ENCODE measurements around the gene EVL. TPM values are rescaled to one million over a fixed set of nuclear protein-coding genes. Genes with fewer than 3 reads are reported as not detected.

Gene EVL
- total and polyA plus RNA-seq, 2 of the 8 experiments (the other 6 are each of a cell fraction or from before 2014, with no cell fraction given): 30.7 to 64.6 TPM

DNA sequence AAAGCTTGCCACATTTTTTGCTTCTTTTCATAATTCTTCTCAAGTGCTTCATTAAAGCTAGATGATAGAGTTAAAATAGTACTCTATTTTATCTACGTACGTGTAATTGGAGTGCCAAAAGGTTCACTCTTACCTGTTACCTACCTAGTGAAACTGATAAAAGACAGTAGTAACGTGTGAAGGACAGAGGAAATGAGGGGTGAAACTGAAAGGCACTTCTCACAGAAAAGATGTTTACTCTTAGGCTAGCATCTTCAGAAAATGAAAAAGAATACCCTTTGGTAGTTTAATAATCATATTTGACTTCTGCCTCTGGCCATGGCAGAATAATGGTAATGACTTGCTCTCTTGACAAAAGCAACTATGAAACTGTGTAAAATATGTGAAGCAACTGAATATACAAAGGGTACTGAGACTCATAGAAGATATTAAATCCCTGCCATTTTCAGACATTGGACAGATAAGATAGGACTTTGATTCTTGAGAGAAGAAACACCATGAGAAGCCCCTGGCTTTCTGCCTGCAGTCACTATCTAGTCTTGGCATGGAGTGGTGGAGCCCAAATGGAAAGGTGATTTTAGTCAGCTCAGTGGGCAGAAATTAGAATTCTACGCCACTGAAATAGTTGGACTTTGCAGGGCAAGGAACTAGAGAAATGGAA lies 6.3 kb upstream of the EVL start:
- Histone ChIP-seq H3K27ac (ENCODE audit: low read depth, low read length) (no peak overlapping the region), H3K23ac (ENCODE audit: insufficient read length) (no peak overlapping the region), H3K9me3 (ENCODE audit: insufficient read depth in 2 of 2, low read depth in 1 of 2, low read length in 1 of 2) (no peaks in the 10 kb centered on the region), H2BK120ac (replicated peaks; ENCODE audit: low read depth, low read length) (no peak overlapping the region), H2AFZ (ENCODE audit: low read length) (no peak overlapping the region), H3K79me1 (ENCODE audit: low read depth, low read length) (peaks cover 2% of the 10 kb centered on the region; the same call in 1 of the 2 replicates), H2AK5ac (ENCODE audit: low read depth, low read length) (no peak overlapping the region), H3K79me2 (ENCODE audit: control insufficient read depth in 1 of 2, insufficient read depth in 2 of 2, low read length in 2 of 2) (no peaks in the 10 kb centered on the region), H3K4me3 (ENCODE audit: extremely low read depth in 1 of 4, insufficient read depth in 2 of 4, low read depth in 3 of 4, low read length in 4 of 4) (no peak overlapping the region), H3K4ac (replicated peaks; ENCODE audit: insufficient read length, low read depth, low read length) (no peak overlapping the region), H3K4me1 (replicated peaks in 1 of 4; ENCODE audit: control insufficient read depth in 3 of 4, insufficient read depth in 4 of 4, low read length in 3 of 4) (no peaks in the 10 kb centered on the region), H2BK5ac (ENCODE audit: low read depth, low read length) (no peak overlapping the region), H4K5ac (ENCODE audit: insufficient read length, low read depth, low read length) (no peak overlapping the region), H2BK20ac (ENCODE audit: low read length) (no peak overlapping the region), H3K36me3 (ENCODE audit: control insufficient read depth in 2 of 4, insufficient read depth in 4 of 4, low read length in 3 of 4) (no peaks in the 10 kb centered on the region), H3K56ac (replicated peaks; ENCODE audit: insufficient read length, low read depth, low read length) (no peak overlapping the region), H4K91ac (replicated peaks; ENCODE audit: insufficient read length, low read length) (no peak overlapping the region), H3K4me2 (ENCODE audit: insufficient read depth in 1 of 2, low read depth in 2 of 2, low read length in 2 of 2) (no peak overlapping the region), H3K18ac (ENCODE audit: extremely low read depth, low read length) (no peak overlapping the region), H3K27me3 (replicated peaks in 1 of 4; ENCODE audit: control insufficient read depth in 3 of 4, extremely low read depth in 1 of 4, insufficient read depth in 3 of 4, low read length in 3 of 4) (no peaks in the 10 kb centered on the region), H3K23me2 (ENCODE audit: low read depth, low read length) (no peaks in the 10 kb centered on the region), H3K9ac (replicated peaks in 1 of 4; ENCODE audit: extremely low read depth in 1 of 4, low read depth in 3 of 4, low read length in 3 of 4) (no peak overlapping the region), H3K14ac (ENCODE audit: insufficient read length) (no peak overlapping the region), H4K8ac (ENCODE audit: extremely low read depth, insufficient read depth, low read length) (no peak overlapping the region), H2BK12ac (ENCODE audit: low read depth, low read length) (no peak overlapping the region), H2BK15ac (ENCODE audit: low read length) (no peak overlapping the region), H4K20me1 (replicated peaks in 1 of 2; ENCODE audit: control insufficient read depth in 1 of 2, insufficient read depth in 2 of 2, low read length in 2 of 2) (peaks cover 0 to 2% of the 10 kb centered on the region in 2 experiments)
- POLR2A ChIA-PET (ENCODE audit: partially characterized antibody): interaction anchor here (1.2 kb wide), 1 partner anchor 16 kb away, joined by 3 read pairs; no protein-coding TSS in a partner anchor
- WGBS, 2 experiments (ENCODE audit: extremely low coverage in 1 of 2, insufficient coverage in 1 of 2, insufficient read length in 1 of 2, insufficient replicate concordance in 2 of 2, low coverage in 1 of 2, low lambda C conversion rate in 2 of 2, missing lambda C conversion rate in 1 of 2): 89% methylated on average over 4 of the region's 4 CpGs; no CpG with 5 or more reads in 1 of the 2 experiments
- DNase-seq (ENCODE audit: low read depth in 1 of 2, low spot score in 2 of 2) (no peak), FAIRE-seq (no peak)
- CTCF ChIA-PET (ENCODE audit: partially characterized antibody): interaction anchor here (0.6 to 5.1 kb wide), 5 partner anchors 13 to 49 kb away, joined by 3 to 21 read pairs (median 3); no protein-coding TSS in a partner anchor
- no peak for TF ChIP-seq EGR1 (IDR thresholded peaks at IDR 0.05; ENCODE audit: borderline replicate concordance, low read depth, low read length)
- TF ChIP-seq RBBP5 (IDR thresholded peaks at IDR 0.05; ENCODE audit: borderline replicate concordance, low read depth, low read length): no peak
- TF ChIP-seq RNF2 (IDR thresholded peaks at IDR 0.05; ENCODE audit: borderline replicate concordance, low read depth, low read length, missing control alignments, poor library complexity, severe bottlenecking): no peak
- TF ChIP-seq FOSL1 (IDR thresholded peaks at IDR 0.05; ENCODE audit: insufficient read depth, low read depth, low read length): no peak
- no peak for TF ChIP-seq NANOG (IDR thresholded peaks at IDR 0.05; ENCODE audit: insufficient read depth, low read depth, low read length, poor library complexity, severe bottlenecking)
- TF ChIP-seq, protein P1, sequence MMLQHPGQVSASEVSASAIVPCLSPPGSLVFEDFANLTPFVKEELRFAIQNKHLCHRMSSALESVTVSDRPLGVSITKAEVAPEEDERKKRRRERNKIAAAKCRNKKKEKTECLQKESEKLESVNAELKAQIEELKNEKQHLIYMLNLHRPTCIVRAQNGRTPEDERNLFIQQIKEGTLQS (IDR thresholded peaks at IDR 0.05; ENCODE audit: insufficient read depth, low read depth, low read length): no peak
- TF ChIP-seq GABPA (IDR thresholded peaks at IDR 0.05; ENCODE audit: borderline replicate concordance, insufficient read depth, low read length): no peak
- TF ChIP-seq, protein P2, sequence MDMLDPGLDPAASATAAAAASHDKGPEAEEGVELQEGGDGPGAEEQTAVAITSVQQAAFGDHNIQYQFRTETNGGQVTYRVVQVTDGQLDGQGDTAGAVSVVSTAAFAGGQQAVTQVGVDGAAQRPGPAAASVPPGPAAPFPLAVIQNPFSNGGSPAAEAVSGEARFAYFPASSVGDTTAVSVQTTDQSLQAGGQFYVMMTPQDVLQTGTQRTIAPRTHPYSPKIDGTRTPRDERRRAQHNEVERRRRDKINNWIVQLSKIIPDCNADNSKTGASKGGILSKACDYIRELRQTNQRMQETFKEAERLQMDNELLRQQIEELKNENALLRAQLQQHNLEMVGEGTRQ (IDR thresholded peaks at IDR 0.05; ENCODE audit: low read length): no peak
- no peak for TF ChIP-seq YY1 (IDR thresholded peaks at IDR 0.05; ENCODE audit: low read depth, low read length)
- no peak for TF ChIP-seq KDM1A (IDR thresholded peaks at IDR 0.05; ENCODE audit: borderline replicate concordance, low read length)

All from H1 (cell line).